Measurements from ENCODE around the gene PRPF40B.

Gene PRPF40B

DNA sequence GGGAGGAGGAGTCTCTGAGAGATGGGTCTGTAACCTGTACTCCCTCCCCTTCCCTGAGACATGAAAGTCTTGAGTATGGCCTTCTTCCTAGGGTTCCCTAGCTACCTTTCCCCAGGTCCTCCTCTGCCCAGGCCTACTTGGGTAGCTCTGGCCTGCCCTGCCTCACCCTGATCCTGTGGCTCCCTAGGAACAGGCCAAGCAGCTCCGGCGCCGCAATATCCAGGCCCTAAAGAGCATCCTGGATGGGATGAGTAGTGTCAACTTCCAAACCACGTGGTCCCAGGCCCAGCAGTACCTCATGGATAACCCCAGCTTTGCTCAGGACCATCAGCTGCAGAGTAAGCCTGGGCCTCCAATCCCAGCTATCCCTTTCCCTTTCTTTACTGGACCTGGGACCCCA, 12.3 kb downstream of the PRPF40B start:
- no peak for DNase-seq (ENCODE audit: low spot score)

DNA sequence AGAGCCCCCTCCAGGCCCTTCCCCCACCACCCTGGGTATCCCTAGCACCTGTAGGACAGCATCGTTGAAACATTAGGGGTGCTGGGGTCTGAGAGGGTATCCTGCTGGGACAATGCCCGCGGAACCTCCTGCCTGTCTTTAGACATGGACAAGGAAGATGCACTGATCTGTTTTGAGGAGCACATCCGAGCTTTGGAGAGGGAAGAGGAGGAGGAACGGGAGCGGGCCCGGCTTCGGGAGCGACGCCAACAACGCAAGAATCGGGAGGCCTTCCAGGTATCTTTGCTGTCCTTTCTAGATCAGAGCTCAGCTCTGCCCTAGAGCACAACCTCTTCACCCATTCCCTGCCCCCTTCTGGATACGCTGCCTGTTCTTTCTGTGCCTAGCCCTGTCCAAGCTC, 13.2 kb downstream of the PRPF40B start:
- DNase-seq (ENCODE audit: low spot score): no peak

- DNase-seq (ENCODE audit: low spot score): peak; percentile 71
Measured at GRCh38 chr12:49636979-49637755, 13.8 kb downstream of the PRPF40B start.

DNA sequence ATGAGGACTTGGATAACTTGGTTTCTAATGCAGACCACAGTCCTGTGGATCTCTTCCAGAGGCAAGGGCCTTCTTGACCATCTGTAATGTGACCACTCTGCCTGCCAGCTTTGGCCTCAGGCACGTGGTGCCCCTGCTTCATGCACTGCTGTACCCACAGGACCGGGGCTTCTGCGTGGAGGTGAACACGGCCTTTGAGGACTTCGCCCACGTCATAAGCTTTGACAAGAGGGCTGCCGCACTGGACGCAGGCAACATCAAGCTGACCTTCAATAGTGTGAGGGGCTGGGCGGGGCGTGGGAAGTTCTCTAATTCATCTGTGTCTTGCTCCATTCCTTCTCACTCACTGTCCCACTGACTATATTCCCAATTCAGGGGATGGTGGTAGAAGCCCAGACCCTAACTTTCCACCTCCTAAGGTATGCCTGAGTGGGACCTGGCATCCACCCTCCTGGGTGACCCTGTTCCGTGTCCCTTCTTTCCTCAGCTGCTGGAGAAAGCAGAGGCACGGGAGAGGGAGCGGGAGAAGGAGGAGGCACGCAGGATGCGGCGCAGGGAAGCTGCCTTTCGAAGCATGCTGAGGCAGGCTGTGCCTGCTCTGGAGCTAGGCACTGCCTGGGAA, 18.5 kb downstream of the PRPF40B start:
- no peak for DNase-seq (ENCODE audit: low spot score)

DNA sequence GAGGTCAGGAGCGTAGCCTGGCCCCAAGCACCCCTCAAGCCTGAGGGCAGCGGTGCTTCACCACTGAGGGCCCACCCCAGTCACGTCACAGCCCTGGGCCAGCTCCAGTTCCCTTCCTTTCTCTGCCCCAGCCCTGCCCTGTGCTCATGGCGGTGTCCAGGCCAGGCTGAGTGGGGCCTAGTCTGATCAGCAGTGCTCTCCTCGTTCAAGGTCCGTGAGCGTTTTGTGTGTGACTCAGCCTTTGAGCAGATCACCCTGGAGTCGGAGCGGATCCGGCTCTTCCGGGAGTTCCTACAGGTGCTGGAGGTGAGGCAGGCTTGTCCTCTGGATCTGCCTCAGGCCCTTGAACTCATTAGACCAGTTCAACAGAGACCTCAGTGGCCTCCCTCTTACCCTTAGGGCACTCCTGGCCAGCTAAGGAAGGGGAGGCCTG, 19.0 kb downstream of the PRPF40B start:
- DNase-seq (ENCODE audit: low spot score): no peak

- DNase-seq (ENCODE audit: low spot score): no peak
Measured at GRCh38 chr12:49643135-49643534, 19.8 kb downstream of the PRPF40B start.

GRCh38 chr12:49643961-49644619, 20.7 kb downstream of the PRPF40B start:
- DNase-seq (ENCODE audit: low spot score): peak; percentile 10

GRCh38 chr12:49644620-49644994, 21.2 kb downstream of the PRPF40B start:
- DNase-seq (ENCODE audit: low spot score): peak; percentile 86

GRCh38 chr12:49645146-49646039, 22.0 kb downstream of the PRPF40B start:
- peak; percentile 93 for DNase-seq (ENCODE audit: low spot score)

DNA sequence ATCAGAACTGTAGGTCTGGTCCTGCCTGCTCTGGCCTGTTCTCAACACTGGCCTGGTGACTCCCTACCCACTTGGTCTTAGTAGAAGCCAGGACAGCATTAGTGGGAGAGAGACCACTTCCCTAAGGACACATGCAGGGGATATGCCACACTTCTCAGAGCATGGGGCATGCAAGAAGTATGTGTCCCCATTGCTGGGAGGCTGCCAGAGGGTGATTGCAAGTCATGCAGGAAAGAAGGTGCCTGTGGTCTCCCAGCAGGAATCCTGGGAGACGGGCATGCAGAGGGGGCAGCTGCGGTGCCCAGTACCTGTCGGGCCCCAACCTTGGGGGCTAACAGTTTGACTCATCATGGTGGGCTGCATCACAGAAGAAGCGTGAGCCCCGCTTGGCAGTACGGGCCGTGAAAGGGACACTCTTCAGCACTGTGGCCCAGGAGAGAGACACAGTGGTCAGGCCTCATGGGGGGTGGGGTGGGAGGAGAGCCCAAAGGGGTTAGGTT, 23.0 kb downstream of the PRPF40B start:
- DNase-seq (ENCODE audit: low spot score): peak; percentile 36

- DNase-seq (ENCODE audit: low spot score): no peak
Measured at GRCh38 chr12:49646871-49647654, 23.7 kb downstream of the PRPF40B start.

DNA sequence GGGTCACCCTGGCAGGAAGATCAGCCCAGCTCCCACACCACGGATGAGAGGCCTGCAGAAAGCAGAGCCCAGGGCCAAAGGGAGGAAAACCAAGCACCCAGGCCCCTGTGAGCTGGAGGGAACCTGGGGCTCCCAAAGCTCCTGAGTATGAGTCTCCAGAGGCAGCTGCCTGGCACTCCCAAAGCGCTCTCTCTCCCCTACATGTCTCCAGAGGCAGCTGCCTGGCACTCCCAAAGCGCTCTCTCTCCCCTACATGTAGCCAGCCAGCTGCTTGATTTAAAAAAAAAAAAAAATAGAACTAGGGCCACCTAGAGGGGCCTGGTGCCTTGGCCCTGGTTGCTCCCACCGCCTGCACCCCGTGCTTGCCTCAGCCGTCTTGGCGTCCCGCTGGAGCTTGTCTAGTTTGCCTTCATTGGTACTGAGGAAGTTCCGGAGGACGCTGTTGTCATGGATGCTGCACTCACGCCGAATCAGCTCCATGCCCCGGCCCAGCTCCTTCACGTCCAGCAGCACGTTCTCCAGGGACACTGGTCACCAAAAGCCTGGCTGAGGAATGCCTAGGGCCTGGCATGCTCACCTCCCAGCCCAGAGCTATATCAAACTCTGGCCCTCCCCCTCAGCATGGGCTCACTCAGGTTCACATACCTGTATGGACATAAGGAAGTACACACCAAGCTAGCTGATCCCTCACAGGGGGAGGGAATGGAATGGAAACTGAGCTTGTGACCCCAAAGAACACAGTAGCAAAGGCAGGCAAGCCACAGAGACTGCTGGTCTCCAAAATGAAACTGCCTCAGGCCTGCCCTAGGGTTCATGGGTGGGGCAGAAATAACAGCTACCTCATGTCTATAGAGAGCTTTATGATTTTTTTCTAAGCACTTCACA, 24.7 kb downstream of the PRPF40B start:
- DNase-seq (ENCODE audit: low spot score): peak; percentile 29

GRCh38 chr12:49648712-49649003, 25.3 kb downstream of the PRPF40B start:
- DNase-seq (ENCODE audit: low spot score): no peak

- DNase-seq (ENCODE audit: low spot score): no peak
Measured at GRCh38 chr12:49649445-49649844, 26.1 kb downstream of the PRPF40B start.

DNA sequence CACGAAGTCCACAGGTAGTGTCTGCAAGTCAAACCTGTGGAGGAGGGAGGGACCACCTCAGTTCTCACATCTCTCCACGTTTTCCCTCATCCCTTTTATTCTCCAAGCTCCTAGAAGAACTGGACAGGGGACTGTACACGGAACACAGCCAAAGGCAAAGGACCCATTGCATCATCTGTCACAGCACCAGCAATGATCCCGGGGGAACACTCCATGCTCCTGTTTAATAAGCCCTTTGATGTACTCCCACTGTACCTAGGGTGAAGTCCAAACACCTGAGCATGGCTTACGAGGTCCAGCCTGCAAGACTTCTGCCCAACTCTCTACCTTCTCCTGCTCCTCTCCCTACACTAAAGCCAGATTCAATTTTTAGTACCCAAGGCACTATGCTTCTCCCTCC, 26.5 kb downstream of the PRPF40B start:
- no peak for DNase-seq (ENCODE audit: low spot score)

GRCh38 chr12:49651855-49652254, 28.5 kb downstream of the PRPF40B start:
- DNase-seq (ENCODE audit: low spot score): no peak

GRCh38 chr12:49652921-49653520, 29.7 kb downstream of the PRPF40B start:
- no peak for DNase-seq (ENCODE audit: low spot score)

DNA sequence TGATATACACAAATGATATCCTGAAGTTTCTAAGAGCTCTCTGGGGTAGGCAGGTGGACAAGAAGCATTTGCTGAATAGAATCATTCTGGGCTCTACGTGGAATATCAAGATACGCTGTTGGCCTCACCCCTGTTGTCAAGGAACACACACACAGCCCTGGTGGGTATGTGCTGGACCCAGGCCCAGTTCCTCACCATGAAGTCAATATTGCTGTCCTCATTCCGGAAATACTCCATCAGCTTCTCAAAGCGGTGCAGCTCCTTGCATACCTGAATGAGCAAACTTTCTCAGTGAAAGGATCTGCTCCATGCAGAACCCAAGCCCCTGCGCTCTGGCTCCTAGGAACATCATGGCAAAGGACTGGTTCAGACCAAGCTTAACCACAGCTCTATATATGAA, 31.4 kb downstream of the PRPF40B start:
- no peak for DNase-seq (ENCODE audit: low spot score)

DNA sequence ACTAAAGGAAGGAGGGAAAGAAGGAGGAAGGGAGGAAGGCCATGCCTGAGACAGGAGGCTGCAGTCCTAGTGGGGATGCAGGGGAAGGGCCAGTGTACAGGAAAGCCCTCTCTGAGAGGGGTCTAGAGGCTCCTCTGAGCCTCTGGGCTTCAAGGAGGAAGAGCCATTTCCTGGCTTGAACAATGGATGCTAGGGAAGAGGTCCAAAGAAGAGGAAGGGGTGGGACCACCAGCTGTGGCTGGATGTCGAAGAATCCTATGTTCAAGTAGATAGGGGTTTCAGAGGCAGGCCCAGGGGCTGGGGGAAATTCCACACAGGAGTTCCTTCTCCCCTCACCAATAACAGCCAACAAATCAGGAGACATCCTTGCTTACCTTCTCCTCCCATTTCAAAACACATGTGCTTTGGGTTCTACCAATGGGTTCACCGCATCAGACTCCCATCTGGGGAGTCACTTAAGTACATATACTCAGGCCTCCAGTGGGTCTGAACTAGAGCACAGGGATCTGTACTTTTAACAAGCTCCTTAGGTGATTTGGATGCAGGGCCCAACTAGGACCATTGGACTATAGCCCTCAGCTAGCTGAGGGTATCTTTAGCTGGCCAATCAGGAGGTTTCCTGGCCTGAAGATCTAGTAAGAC, 32.4 kb downstream of the PRPF40B start:
- no peak for DNase-seq (ENCODE audit: low spot score)

Measured in hematopoietic multipotent progenitor cell treated with erythropoietin and hydrocortisone succinate and interleukin-3 and kit ligand, for 15 days (in vitro differentiated cells).